Upper lobe of left lung (tissue), 4 donors: Measurements from ENCODE around the gene GRM3.

Source experiments
- EP300 ChIP-seq, 4 donors: sonication (generic); formaldehyde crosslinking; IDR thresholded peaks; one replicate each; pipeline ENCODE4 v1.5.1; 2017; ENCODE audit warnings: antibody characterized with exemption in 4 of 4, control low read depth in 2 of 4
- POLR2A ChIP-seq, 4 donors: fragments of 450-650 bp; IDR thresholded peaks; one replicate each; pipeline ENCODE4 v1.5.1; 2016 to 2017; ENCODE audit warnings: antibody characterized with exemption in 4 of 4, mild to moderate bottlenecking in 2 of 4
- POLR2AphosphoS5 ChIP-seq, 2 donors: sonication (generic); formaldehyde crosslinking; IDR thresholded peaks; one replicate each; pipeline ENCODE4 v1.5.1; 2017; ENCODE audit warnings: antibody characterized with exemption in 2 of 2
- TF ChIP-seq, protein P1 (sequence below), 6 experiments: fragments of 450-650 bp in 4 of 6; fragments of 200-600 bp in 2 of 6; sonication (generic) in 2 of 6; IDR thresholded peaks; one replicate each; pipeline ENCODE4 v1.5.1; 2016 to 2019; ENCODE audit warnings: antibody characterized with exemption in 6 of 6

DNA sequence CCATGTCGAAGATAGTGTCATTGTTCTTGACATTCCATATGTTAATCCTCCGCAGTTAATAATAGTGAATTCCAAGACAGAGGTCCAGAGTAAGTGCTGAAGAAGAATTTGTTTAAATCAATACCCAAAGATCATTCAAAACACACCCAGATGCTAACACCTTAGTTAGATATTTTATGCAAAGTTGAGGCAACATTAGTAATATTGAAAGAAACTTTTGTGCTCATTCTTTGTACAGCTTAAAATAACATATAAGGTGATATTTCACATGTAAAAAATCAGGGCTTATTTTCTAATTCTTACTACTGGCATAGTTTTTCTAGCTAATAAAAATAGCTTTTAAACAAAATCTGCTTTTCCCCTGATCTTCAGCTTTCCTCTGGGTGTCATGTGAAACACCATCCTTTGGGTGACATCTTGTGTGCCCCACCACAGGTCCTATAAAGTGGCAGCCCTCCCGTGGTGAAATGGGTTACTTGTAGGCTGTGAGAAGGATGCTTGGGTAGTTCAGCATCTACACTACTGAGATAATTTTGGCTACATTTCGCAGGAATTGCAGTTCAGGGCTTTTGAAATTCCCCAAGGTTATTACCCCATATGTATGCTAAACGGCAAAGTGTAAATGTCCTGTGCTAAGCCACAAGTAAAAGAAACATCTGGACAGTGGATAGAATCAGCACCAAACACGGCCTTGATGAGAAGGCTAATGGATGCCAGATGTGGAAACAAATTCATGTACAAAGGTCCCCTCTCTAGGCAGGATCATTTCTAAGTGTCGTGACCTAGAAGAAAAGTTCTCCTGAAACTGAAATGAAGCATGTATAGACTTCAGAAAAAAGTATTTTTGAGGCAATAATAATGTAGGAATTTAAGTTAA, 105.4 kb downstream of the GRM3 start:
- TF ChIP-seq, protein P1, sequence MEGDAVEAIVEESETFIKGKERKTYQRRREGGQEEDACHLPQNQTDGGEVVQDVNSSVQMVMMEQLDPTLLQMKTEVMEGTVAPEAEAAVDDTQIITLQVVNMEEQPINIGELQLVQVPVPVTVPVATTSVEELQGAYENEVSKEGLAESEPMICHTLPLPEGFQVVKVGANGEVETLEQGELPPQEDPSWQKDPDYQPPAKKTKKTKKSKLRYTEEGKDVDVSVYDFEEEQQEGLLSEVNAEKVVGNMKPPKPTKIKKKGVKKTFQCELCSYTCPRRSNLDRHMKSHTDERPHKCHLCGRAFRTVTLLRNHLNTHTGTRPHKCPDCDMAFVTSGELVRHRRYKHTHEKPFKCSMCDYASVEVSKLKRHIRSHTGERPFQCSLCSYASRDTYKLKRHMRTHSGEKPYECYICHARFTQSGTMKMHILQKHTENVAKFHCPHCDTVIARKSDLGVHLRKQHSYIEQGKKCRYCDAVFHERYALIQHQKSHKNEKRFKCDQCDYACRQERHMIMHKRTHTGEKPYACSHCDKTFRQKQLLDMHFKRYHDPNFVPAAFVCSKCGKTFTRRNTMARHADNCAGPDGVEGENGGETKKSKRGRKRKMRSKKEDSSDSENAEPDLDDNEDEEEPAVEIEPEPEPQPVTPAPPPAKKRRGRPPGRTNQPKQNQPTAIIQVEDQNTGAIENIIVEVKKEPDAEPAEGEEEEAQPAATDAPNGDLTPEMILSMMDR (IDR thresholded peaks at IDR 0.05), result no peak
- TF ChIP-seq POLR2AphosphoS5 (IDR thresholded peaks at IDR 0.05) (no peak), POLR2A (IDR thresholded peaks at IDR 0.05) (no peak), EP300 (IDR thresholded peaks at IDR 0.05) (no peak)
